ENCODE measurements around the gene TCAP. TPM values are rescaled to one million over a fixed set of nuclear protein-coding genes. Genes with fewer than 3 reads are reported as not detected.

Gene TCAP
- total and polyA plus RNA-seq, 12 donors = 0.78 to 13.6 (median 1.8) TPM; not detected in 1

GRCh38 chr17:39675390-39676082 lies 10.4 kb downstream of the TCAP start:
- DNase-seq = no peak
- Histone ChIP-seq H3K4me1 (replicated peaks in 1 of 2) (peaks cover 0 to 5% of the 10 kb centered on the region in 2 donors), H3K9me3 (replicated peaks in 1 of 3) (no peaks in the 10 kb centered on the region), H3K4me3 (no peak overlapping the region), H3K36me3 (replicated peaks in 1 of 2) (no peaks in the 10 kb centered on the region), H3K27ac (peak overlapping the region in 2 of 5 donors; percentile 12 to 29), H3K27me3 (peaks cover 9% of the 10 kb centered on the region)
- TF ChIP-seq POLR2A (IDR thresholded peaks at IDR 0.05) (no peak), CTCF (IDR thresholded peaks at IDR 0.05) (no peak)
- intact Hi-C loops (cut with DNase I) = no loop called here
- 81 to 90% (median 83%) methylated on average over 8 to 10 of the region's 10 CpGs for WGBS, 4 donors

GRCh38 chr17:39676198-39676819 lies 11.2 kb downstream of the TCAP start:
- Histone ChIP-seq H3K4me1 (replicated peaks in 1 of 2) (peaks cover 0 to 5% of the 10 kb centered on the region in 2 donors), H3K36me3 (replicated peaks in 1 of 2) (no peaks in the 10 kb centered on the region), H3K27me3 (peaks cover 4% of the 10 kb centered on the region), H3K4me3 (no peak overlapping the region), H3K27ac (peak overlapping the region in 2 of 5 donors; percentile 7 to 12), H3K9me3 (replicated peaks in 1 of 3) (no peaks in the 10 kb centered on the region)
- intact Hi-C loops (cut with DNase I) = no loop called here
- WGBS, 4 donors = 62 to 71% (median 67%) methylated on average over 6 to 7 of the region's 7 CpGs
- no peak for TF ChIP-seq CTCF (IDR thresholded peaks at IDR 0.05)
- TF ChIP-seq POLR2A (IDR thresholded peaks at IDR 0.05) = no peak
- peak in 3 of 7 donors; percentile 36 to 82 (median 48) for DNase-seq

GRCh38 chr17:39677072-39677471 lies 11.9 kb downstream of the TCAP start:
- Histone ChIP-seq H3K27me3 (no peaks in the 10 kb centered on the region), H3K4me1 (replicated peaks in 1 of 2) (peaks cover 0 to 5% of the 10 kb centered on the region in 2 donors), H3K9me3 (replicated peaks in 1 of 3) (no peaks in the 10 kb centered on the region), H3K4me3 (no peak overlapping the region), H3K27ac (no peak overlapping the region), H3K36me3 (replicated peaks in 1 of 2) (no peaks in the 10 kb centered on the region)
- DNase-seq = no peak
- intact Hi-C loops (cut with DNase I) = no loop called here
- TF ChIP-seq CTCF (IDR thresholded peaks at IDR 0.05) = no peak
- no peak for TF ChIP-seq POLR2A (IDR thresholded peaks at IDR 0.05)
- 78 to 97% (median 88%) methylated on average over 6 to 8 of the region's 8 CpGs for WGBS, 4 donors

- DNase-seq = peak in 2 of 7 donors; percentile 14 to 59
- intact Hi-C loops (cut with DNase I) = no loop called here
- Histone ChIP-seq H3K4me1 (replicated peaks in 1 of 2) (peaks cover 0 to 5% of the 10 kb centered on the region in 2 donors), H3K36me3 (replicated peaks in 1 of 2) (no peaks in the 10 kb centered on the region), H3K4me3 (no peak overlapping the region), H3K27ac (no peak overlapping the region), H3K27me3 (no peaks in the 10 kb centered on the region), H3K9me3 (replicated peaks in 1 of 3) (no peaks in the 10 kb centered on the region)
- WGBS, 4 donors = 67 to 84% (median 76%) methylated on average over 13 of the region's 13 CpGs
- no peak for TF ChIP-seq CTCF (IDR thresholded peaks at IDR 0.05)
- no peak for TF ChIP-seq POLR2A (IDR thresholded peaks at IDR 0.05)
Measured at GRCh38 chr17:39677542-39678339, 12.6 kb downstream of the TCAP start.
